Measurements from ENCODE around the gene TMEM45A.

GRCh38 chr3:100548053-100548452 is 55.6 kb downstream of the TMEM45A start:
- no peak for TF ChIP-seq NFE2L1 (CRISPR knock-in tag; IDR thresholded peaks at IDR 0.05)
- no peak for TF ChIP-seq NFYB (CRISPR knock-in tag; conservative IDR thresholded peaks at IDR 0.05; ENCODE audit: low read depth)
- TF ChIP-seq CTCF (IDR thresholded peaks at IDR 0.05): no peak
- TF ChIP-seq CREB1 (CRISPR knock-in tag; IDR thresholded peaks at IDR 0.05): no peak
